ENCODE measurements around the gene FHOD1. TPM values are rescaled to one million over a fixed set of nuclear protein-coding genes. Genes with fewer than 3 reads are reported as not detected.

Gene FHOD1
- total RNA-seq, 1 donor from 2014 or later = 28.2 TPM

DNA sequence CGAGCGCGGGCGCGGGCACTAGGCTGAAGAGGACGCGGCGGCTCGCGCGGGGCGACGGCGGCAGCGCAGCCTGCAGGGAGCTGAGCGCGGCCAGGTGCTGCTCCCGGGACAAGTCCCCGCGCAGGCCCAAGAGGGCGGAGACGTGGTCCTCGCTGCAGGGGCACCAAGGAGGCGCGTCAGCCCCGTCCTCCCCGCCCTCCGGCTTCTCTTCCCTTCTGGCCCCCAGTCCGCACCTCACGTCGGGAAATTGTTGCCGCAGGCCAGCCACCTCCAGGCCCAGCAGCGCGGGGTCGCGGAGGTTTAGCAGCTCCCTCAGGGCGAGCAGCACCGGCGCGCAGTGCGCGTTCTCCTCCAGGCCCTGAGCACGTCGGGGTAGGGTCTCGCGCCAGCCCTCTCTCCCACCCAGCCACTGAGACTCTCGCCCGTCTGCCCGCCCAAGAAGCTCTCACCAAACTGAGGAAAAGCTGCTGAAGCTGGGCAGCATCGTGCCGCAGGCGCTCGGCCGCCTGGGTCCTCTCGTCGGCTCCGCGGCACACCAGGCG lies 62.8 kb downstream of the FHOD1 start:
- no peaks in the 10 kb centered on the region for H3K9me3 Mint-ChIP-seq (ENCODE audit: low read depth)
- TF ChIP-seq, protein P1, sequence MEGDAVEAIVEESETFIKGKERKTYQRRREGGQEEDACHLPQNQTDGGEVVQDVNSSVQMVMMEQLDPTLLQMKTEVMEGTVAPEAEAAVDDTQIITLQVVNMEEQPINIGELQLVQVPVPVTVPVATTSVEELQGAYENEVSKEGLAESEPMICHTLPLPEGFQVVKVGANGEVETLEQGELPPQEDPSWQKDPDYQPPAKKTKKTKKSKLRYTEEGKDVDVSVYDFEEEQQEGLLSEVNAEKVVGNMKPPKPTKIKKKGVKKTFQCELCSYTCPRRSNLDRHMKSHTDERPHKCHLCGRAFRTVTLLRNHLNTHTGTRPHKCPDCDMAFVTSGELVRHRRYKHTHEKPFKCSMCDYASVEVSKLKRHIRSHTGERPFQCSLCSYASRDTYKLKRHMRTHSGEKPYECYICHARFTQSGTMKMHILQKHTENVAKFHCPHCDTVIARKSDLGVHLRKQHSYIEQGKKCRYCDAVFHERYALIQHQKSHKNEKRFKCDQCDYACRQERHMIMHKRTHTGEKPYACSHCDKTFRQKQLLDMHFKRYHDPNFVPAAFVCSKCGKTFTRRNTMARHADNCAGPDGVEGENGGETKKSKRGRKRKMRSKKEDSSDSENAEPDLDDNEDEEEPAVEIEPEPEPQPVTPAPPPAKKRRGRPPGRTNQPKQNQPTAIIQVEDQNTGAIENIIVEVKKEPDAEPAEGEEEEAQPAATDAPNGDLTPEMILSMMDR (IDR thresholded peaks at IDR 0.05; ENCODE audit: unreplicated experiment) = no peak
- H3K27ac Mint-ChIP-seq = no peak overlapping the region
- H3K4me3 Mint-ChIP-seq (ENCODE audit: low read depth) = peak overlapping the region; percentile 51
- H3K4me1 Mint-ChIP-seq (ENCODE audit: low read depth) = peaks cover 3% of the 10 kb centered on the region
- H3K36me3 Mint-ChIP-seq (ENCODE audit: insufficient read depth) = no peaks in the 10 kb centered on the region
- H3K27me3 Mint-ChIP-seq = peaks cover 7% of the 10 kb centered on the region
- DNase-seq (ENCODE audit: low spot score, unreplicated experiment) = no peak

DNA sequence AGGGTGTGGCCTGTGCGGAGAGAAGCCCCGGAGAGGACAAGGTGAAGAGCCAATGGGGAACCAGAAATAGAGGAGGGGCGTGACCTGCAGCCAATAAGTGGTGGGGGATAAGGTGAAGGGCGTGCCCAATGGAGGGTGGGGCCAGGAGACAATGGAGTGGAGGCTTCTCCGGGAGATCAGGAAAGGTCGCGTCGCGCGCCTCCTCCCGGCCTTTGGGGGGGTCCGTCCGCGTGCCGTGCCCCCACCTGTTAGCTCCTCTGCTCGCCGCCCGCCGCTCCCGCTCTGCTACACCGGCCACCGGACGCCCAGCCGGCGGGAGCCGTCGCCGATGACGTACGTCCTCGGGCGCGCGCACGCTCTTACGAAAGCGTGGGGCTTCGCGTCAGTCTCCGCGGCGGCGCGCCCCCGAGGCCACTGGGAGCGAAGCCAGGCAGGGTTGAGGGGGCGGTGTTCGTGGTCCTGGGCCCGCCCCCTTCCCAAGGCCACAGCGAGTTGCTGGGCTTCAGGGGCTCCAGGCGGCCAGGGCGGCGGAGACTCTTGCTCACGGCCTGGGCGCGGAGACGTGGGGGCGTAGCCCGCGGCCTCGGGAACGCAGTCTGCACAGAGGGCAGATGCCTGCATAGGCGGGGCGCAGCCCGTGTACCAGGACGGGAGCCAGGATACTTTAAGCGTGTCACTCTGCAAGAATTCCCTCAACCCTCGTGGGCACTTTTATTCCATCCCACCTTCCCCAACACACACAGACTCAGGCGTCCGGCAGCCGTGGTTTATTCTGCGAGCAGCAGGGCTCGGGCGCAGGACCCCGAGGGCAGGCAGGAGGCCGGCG lies 63.4 kb downstream of the FHOD1 start, which contains the start of gene MATCAP1:
MATCAP1 (minus strand) TSS at position 337 of the 826 bp plus-strand sequence. CDS start 3,353 bp downstream, outside the sequence.
- Mint-ChIP-seq H3K4me1 (ENCODE audit: low read depth) (peaks cover 3% of the 10 kb centered on the region), H3K27me3 (peaks cover 9% of the 10 kb centered on the region), H3K36me3 (ENCODE audit: insufficient read depth) (no peaks in the 10 kb centered on the region), H3K9me3 (ENCODE audit: low read depth) (no peaks in the 10 kb centered on the region), H3K4me3 (ENCODE audit: low read depth) (peak within 1 kb of the TSS; percentile 51), H3K27ac (no peak within 1 kb of the TSS)
- DNase-seq (ENCODE audit: low spot score, unreplicated experiment) = peak; percentile 89
- TF ChIP-seq, protein P1 (IDR thresholded peaks at IDR 0.05; ENCODE audit: unreplicated experiment) = no peak

DNA sequence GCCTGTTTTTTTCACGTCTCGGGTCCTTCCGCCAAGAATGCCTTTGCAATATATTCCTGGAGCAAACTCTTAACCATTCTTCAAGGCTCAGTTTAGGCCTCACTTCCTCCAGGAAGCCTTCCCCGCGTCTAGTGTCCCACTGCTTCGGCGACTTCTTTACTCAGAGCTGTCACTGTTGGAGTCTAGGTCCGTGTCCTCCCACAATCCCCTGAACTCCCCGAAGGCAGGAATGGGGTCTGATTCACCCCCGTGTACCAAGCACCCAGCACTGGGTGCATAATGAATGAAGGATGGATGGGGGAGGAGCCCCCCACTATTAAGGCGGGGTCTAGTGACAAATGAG lies 64.0 kb downstream of the FHOD1 start:
- no peaks in the 10 kb centered on the region for H3K36me3 Mint-ChIP-seq (ENCODE audit: insufficient read depth)
- DNase-seq (ENCODE audit: low spot score, unreplicated experiment) = no peak

DNA sequence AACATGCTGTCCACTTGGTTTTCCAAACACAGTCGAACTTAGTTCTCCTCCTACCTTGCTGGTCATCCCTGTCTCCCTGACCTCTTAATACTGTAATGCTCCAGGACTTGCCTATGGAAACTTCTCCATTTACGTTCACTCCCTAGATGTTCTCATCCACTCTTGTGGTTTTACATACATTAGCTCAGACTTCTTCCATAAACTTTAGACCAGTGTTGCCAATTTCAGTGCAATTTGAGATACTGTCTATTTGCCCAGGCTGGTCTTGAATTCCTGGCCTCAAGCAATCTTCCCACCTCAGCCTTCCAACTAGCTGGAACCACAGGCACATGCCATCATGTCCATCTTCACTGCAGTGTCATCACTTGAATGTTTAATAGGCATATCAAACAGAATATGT lies 65.0 kb downstream of the FHOD1 start:
- DNase-seq (ENCODE audit: low spot score, unreplicated experiment) = no peak
- Mint-ChIP-seq H3K4me1 (ENCODE audit: low read depth) (peaks cover 7% of the 10 kb centered on the region), H3K9me3 (ENCODE audit: low read depth) (no peaks in the 10 kb centered on the region), H3K4me3 (ENCODE audit: low read depth) (no peak overlapping the region), H3K27me3 (peaks cover 17% of the 10 kb centered on the region), H3K36me3 (ENCODE audit: insufficient read depth) (no peaks in the 10 kb centered on the region), H3K27ac (no peak overlapping the region)
- TF ChIP-seq, protein P1 (IDR thresholded peaks at IDR 0.05; ENCODE audit: unreplicated experiment) = no peak

More for the DNA sequence above, 64.0 kb downstream of the FHOD1 start:
- no peak overlapping the region for H3K4me3 Mint-ChIP-seq (ENCODE audit: low read depth)
- no peak overlapping the region for H3K27ac Mint-ChIP-seq
- peaks cover 11% of the 10 kb centered on the region for H3K27me3 Mint-ChIP-seq
- H3K4me1 Mint-ChIP-seq (ENCODE audit: low read depth) = peaks cover 5% of the 10 kb centered on the region
- TF ChIP-seq, protein P1 (IDR thresholded peaks at IDR 0.05; ENCODE audit: unreplicated experiment) = no peak
- no peaks in the 10 kb centered on the region for H3K9me3 Mint-ChIP-seq (ENCODE audit: low read depth)

DNA sequence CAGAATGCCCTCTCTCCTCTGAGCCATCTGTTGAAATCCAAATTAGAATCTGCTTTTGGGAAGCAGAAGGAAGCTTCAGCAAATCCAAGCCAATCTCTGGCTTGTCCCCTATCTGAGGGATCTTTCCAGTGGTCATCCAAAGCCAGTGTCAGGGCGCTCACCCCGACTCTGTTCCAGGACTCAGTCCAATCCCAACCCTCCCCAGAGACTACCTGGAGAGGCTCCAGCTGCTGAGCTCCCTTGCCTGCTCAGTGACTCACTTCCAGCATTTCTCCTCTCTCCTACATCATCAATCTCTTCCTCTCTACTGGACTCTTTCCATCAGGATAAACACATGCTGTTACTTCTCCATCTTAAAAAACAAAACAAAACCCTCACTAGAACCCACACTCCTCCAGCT lies 65.9 kb downstream of the FHOD1 start:
- DNase-seq (ENCODE audit: low spot score, unreplicated experiment) = no peak
- TF ChIP-seq, protein P1 (IDR thresholded peaks at IDR 0.05; ENCODE audit: unreplicated experiment) = no peak
- peaks cover 22% of the 10 kb centered on the region for H3K27me3 Mint-ChIP-seq
- no peak overlapping the region for H3K27ac Mint-ChIP-seq
- peaks cover 3% of the 10 kb centered on the region for H3K36me3 Mint-ChIP-seq (ENCODE audit: insufficient read depth)
- no peaks in the 10 kb centered on the region for H3K9me3 Mint-ChIP-seq (ENCODE audit: low read depth)
- peaks cover 7% of the 10 kb centered on the region for H3K4me1 Mint-ChIP-seq (ENCODE audit: low read depth)
- H3K4me3 Mint-ChIP-seq (ENCODE audit: low read depth) = no peak overlapping the region
